H9 (cell line): Measurements from ENCODE around the gene INTS6L. TPM values are rescaled to one million over a fixed set of nuclear protein-coding genes. Genes with fewer than 3 reads are reported as not detected.

Source experiments
- DNase-seq: peaks from one replicate; pipeline ENCODE4 v3.0.0-alpha.2; 2017
- H2AFZ ChIP-seq: one replicate; pipeline ENCODE4 v1.6.1; 2013; ENCODE audit warnings: mild to moderate bottlenecking, low read length, control low read depth, moderate library complexity
- H2AK5ac ChIP-seq: 2 replicates; pipeline ENCODE4 v1.6.1; 2013; ENCODE audit warnings: low read length, control low read depth, mixed read lengths; ENCODE audit not compliant: insufficient read length
- H2BK120ac ChIP-seq: one replicate; pipeline ENCODE4 v1.6.1; 2013; ENCODE audit warnings: low read depth, mild to moderate bottlenecking, low read length, control low read depth, inconsistent platforms; ENCODE audit not compliant: poor library complexity, severe bottlenecking
- H2BK12ac ChIP-seq: 2 replicates; pipeline ENCODE4 v1.6.1; 2013; ENCODE audit warnings: low read length, control low read depth, mixed read lengths, low read depth; ENCODE audit not compliant: insufficient read length
- H2BK15ac ChIP-seq: 2 replicates; pipeline ENCODE4 v1.6.1; 2013; ENCODE audit warnings: low read depth, low read length, control low read depth
- H2BK20ac ChIP-seq: one replicate; pipeline ENCODE4 v1.6.1; 2013; ENCODE audit warnings: low read depth, mild to moderate bottlenecking, low read length, control low read depth, inconsistent platforms; ENCODE audit not compliant: poor library complexity, severe bottlenecking
- H2BK5ac ChIP-seq: 2 replicates; pipeline ENCODE4 v1.6.1; 2013; ENCODE audit warnings: low read length, control low read depth, mixed read lengths; ENCODE audit not compliant: insufficient read length
- H3K14ac ChIP-seq: 2 replicates; pipeline ENCODE4 v1.6.1; 2013; ENCODE audit warnings: low read length, control low read depth; ENCODE audit not compliant: insufficient read depth
- H3K18ac ChIP-seq: 2 replicates; pipeline ENCODE4 v1.6.1; 2013; ENCODE audit warnings: low read depth, mild to moderate bottlenecking, mixed read lengths, low read length, control low read depth; ENCODE audit not compliant: insufficient read length
- H3K23ac ChIP-seq: 2 replicates; pipeline ENCODE4 v1.6.1; 2013; ENCODE audit warnings: low read length, control low read depth, mixed read lengths, low read depth; ENCODE audit not compliant: insufficient read length
- H3K23me2 ChIP-seq: 2 replicates; pipeline ENCODE4 v1.6.1; 2013; ENCODE audit warnings: low read depth, mild to moderate bottlenecking, mixed read lengths, low read length, control low read depth; ENCODE audit not compliant: insufficient read length, poor library complexity, severe bottlenecking
- H3K27ac ChIP-seq: 2 replicates; pipeline ENCODE4 v1.5.1; 2013; ENCODE audit warnings: low read length, control low read depth, mixed read lengths, low read depth; ENCODE audit not compliant: insufficient read length
- H3K27me3 ChIP-seq: 2 replicates; pipeline ENCODE4 v1.6.1; 2013; ENCODE audit warnings: low read length, control low read depth, inconsistent platforms; ENCODE audit not compliant: insufficient read depth
- H3K4ac ChIP-seq: 2 replicates; pipeline ENCODE4 v1.6.1; 2013; ENCODE audit warnings: low read depth, mild to moderate bottlenecking, control low read depth, inconsistent platforms, low read length, moderate library complexity
- H3K4me1 ChIP-seq: 2 replicates; pipeline ENCODE4 v1.6.1; 2013; ENCODE audit warnings: low read length, control low read depth, inconsistent platforms; ENCODE audit not compliant: insufficient read depth
- H3K4me2 ChIP-seq: 2 replicates; pipeline ENCODE4 v1.6.1; 2013; ENCODE audit warnings: low read length, control low read depth, mixed read lengths; ENCODE audit not compliant: insufficient read length, insufficient read depth
- H3K56ac ChIP-seq: 2 replicates; pipeline ENCODE4 v1.6.1; 2013; ENCODE audit warnings: low read depth, mild to moderate bottlenecking, mixed read lengths, low read length, control low read depth; ENCODE audit not compliant: insufficient read length
- H3K79me1 ChIP-seq: 2 replicates; pipeline ENCODE4 v1.6.1; 2013; ENCODE audit warnings: low read depth, mild to moderate bottlenecking, moderate library complexity, low read length, control low read depth, inconsistent platforms; ENCODE audit not compliant: insufficient read depth, poor library complexity, severe bottlenecking
- H3K79me2 ChIP-seq: 2 replicates; pipeline ENCODE4 v1.6.1; 2013; ENCODE audit warnings: low read length, control low read depth, inconsistent platforms; ENCODE audit not compliant: insufficient read depth
- H3K9ac ChIP-seq: 2 replicates; pipeline ENCODE4 v1.6.1; 2013; ENCODE audit warnings: low read length, control low read depth, mixed read lengths; ENCODE audit not compliant: insufficient read length; ENCODE audit errors: extremely low read depth
- H3K9me3 ChIP-seq: one replicate; pipeline ENCODE4 v1.6.1; 2013; ENCODE audit warnings: low read depth, low read length, inconsistent platforms; ENCODE audit not compliant: control insufficient read depth
- H3T11ph ChIP-seq: one replicate; pipeline ENCODE4 v1.6.1; 2013; ENCODE audit warnings: mild to moderate bottlenecking, low read length, control low read depth, inconsistent platforms
- H4K20me1 ChIP-seq: one replicate; pipeline ENCODE4 v1.6.1; 2013; ENCODE audit not compliant: control insufficient read depth, insufficient read length, insufficient read depth
- H4K5ac ChIP-seq: 2 replicates; pipeline ENCODE4 v1.6.1; 2013; ENCODE audit warnings: low read depth, mild to moderate bottlenecking, mixed read lengths, low read length, control low read depth; ENCODE audit not compliant: insufficient read length
- H4K8ac ChIP-seq: replicated peaks from 2 replicates; pipeline ENCODE4 v1.6.1; 2013; ENCODE audit warnings: low read length, control low read depth, mixed read lengths, low read depth; ENCODE audit not compliant: insufficient read length
- H4K91ac ChIP-seq: 2 replicates; pipeline ENCODE4 v1.6.1; 2013; ENCODE audit warnings: low read depth, mild to moderate bottlenecking, moderate library complexity, mixed read lengths, low read length, control low read depth; ENCODE audit not compliant: insufficient read length
- H3K27ac Mint-ChIP-seq, 3 experiments: 2 replicates in 2 of 3; 3 replicates in 1 of 3; pipeline ENCODE4 v1.8.0; 2020 to 2021; ENCODE audit warnings: mixed read lengths in 3 of 3, mild to moderate bottlenecking in 1 of 3, moderate library complexity in 1 of 3
- H3K27me3 Mint-ChIP-seq: 2 replicates; pipeline ENCODE4 v1.8.0; 2021; ENCODE audit warnings: low read depth, mild to moderate bottlenecking, moderate library complexity, mixed read lengths
- H3K36me3 Mint-ChIP-seq, 3 experiments: 2 replicates in 2 of 3; 3 replicates in 1 of 3; pipeline ENCODE4 v1.8.0; 2020 to 2021; ENCODE audit warnings: low read depth in 3 of 3, mixed read lengths in 3 of 3; ENCODE audit not compliant: insufficient read depth in 1 of 3
- H3K4me1 Mint-ChIP-seq, 2 experiments: 2 replicates each; pipeline ENCODE4 v1.8.0; 2020; ENCODE audit warnings: mixed read lengths in 2 of 2
- H3K4me3 Mint-ChIP-seq, 2 experiments: 2 replicates in 1 of 2; 3 replicates in 1 of 2; pipeline ENCODE4 v1.8.0; 2020 to 2021; ENCODE audit warnings: mild to moderate bottlenecking in 2 of 2, mixed read lengths in 2 of 2, moderate library complexity in 1 of 2
- H3K9me3 Mint-ChIP-seq, 2 experiments: 2 replicates in 1 of 2; 3 replicates in 1 of 2; pipeline ENCODE4 v1.8.0; 2020; ENCODE audit warnings: mild to moderate bottlenecking in 2 of 2, mixed read lengths in 2 of 2, moderate library complexity in 1 of 2
- CTCF ChIP-seq: fragments of 200-600 bp; sonication (generic); conservative IDR thresholded peaks from 3 replicates; pipeline ENCODE4 v1.8.0; 2021; ENCODE audit warnings: antibody characterized with exemption, mild to moderate bottlenecking
- total RNA-seq: library from RNA; stranded (reverse); gene quantifications from 2 replicates; pipeline ENCODE4 v1.2.1, GENCODE V29; 2021

The INTS6L gene
- total RNA-seq, 1 experiment from 2014 or later, result 7.8 TPM

- H3K4me2 ChIP-seq, result no peak overlapping the region
- H3K4me1 ChIP-seq, result no peaks in the 10 kb centered on the region
- H3K23me2 ChIP-seq, result no peaks in the 10 kb centered on the region
- no peak overlapping the region for H3K23ac ChIP-seq
- no peaks in the 10 kb centered on the region for H3K27me3 ChIP-seq
- no peak overlapping the region for H3K56ac ChIP-seq
- peaks cover 58 to 67% of the 10 kb centered on the region in 2 experiments for H3K9me3 Mint-ChIP-seq
- peaks cover 7% of the 10 kb centered on the region for H3K9me3 ChIP-seq
- H3K27me3 Mint-ChIP-seq, result no peaks in the 10 kb centered on the region; the same call in 1 of the 2 replicates
- H2BK120ac ChIP-seq, result no peak overlapping the region
- no peaks in the 10 kb centered on the region for H3K4me1 Mint-ChIP-seq
- H2AK5ac ChIP-seq, result no peak overlapping the region
- H3K14ac ChIP-seq, result no peak overlapping the region
- H2BK15ac ChIP-seq, result no peak overlapping the region
- H3K4ac ChIP-seq, result no peak overlapping the region
- H4K8ac ChIP-seq, result no peak overlapping the region
- no peak for TF ChIP-seq CTCF
- no peak overlapping the region for H3K27ac Mint-ChIP-seq
- no peak overlapping the region for H3K27ac ChIP-seq
- no peak overlapping the region for H3T11ph ChIP-seq
- H2AFZ ChIP-seq, result no peak overlapping the region
- H4K5ac ChIP-seq, result no peak overlapping the region
- no peaks in the 10 kb centered on the region for H3K36me3 Mint-ChIP-seq
- H3K4me3 Mint-ChIP-seq, result no peak overlapping the region
- H2BK12ac ChIP-seq, result no peak overlapping the region
- no peaks in the 10 kb centered on the region for H4K20me1 ChIP-seq
- no peaks in the 10 kb centered on the region for H3K79me1 ChIP-seq
- H3K18ac ChIP-seq, result no peak overlapping the region
- no peak overlapping the region for H4K91ac ChIP-seq
- H3K9ac ChIP-seq, result no peak overlapping the region
- H3K79me2 ChIP-seq, result no peaks in the 10 kb centered on the region
- DNase-seq, result no peak
- H2BK20ac ChIP-seq, result no peak overlapping the region
- no peak overlapping the region for H2BK5ac ChIP-seq
Measured at GRCh38 chrX:135505351-135505750, 15.1 kb upstream of the INTS6L start.
